ENCODE data around the gene UQCC5.

GRCh38 chr3:52532517-52532837, 3.9 kb upstream of the UQCC5 start:
- TF ChIP-seq CTCF (IDR thresholded peaks at IDR 0.05) = no peak
- TF ChIP-seq EZH2 (IDR thresholded peaks at IDR 0.05) = no peak
- TF ChIP-seq EZH2phosphoT487 (IDR thresholded peaks at IDR 0.05) = no peak

All from neural progenitor cell (in vitro differentiated cells).